Measurements from ENCODE around the gene ORMDL1. TPM values are rescaled to one million over a fixed set of nuclear protein-coding genes. Genes with fewer than 3 reads are reported as not detected.

ORMDL1 gene
- total and polyA plus RNA-seq, 4 donors: 22.1 to 64.9 (median 34.2) TPM

- 97% methylated on average over 3 of the region's 3 CpGs for WGBS
- no peak overlapping the region for H3K4me3 ChIP-seq (ENCODE audit: low read depth in 1 of 3, low read length in 3 of 3)
- peaks cover 0 to 2% (median 0%) of the 10 kb centered on the region in 4 donors for H3K36me3 ChIP-seq (ENCODE audit: control insufficient read depth in 4 of 4, insufficient read depth in 3 of 4, low read depth in 1 of 4, low read length in 3 of 4)
- no peak for TF ChIP-seq FOXA1 (IDR thresholded peaks at IDR 0.05)
- TF ChIP-seq YY1 (IDR thresholded peaks at IDR 0.05): no peak
- no peaks in the 10 kb centered on the region for H3K9me3 ChIP-seq (ENCODE audit: control insufficient read depth in 4 of 4, low read length in 3 of 4)
- H3K27me3 ChIP-seq (ENCODE audit: control insufficient read depth in 4 of 4, insufficient read depth in 4 of 4, low read length in 3 of 4): no peaks in the 10 kb centered on the region
- H3K4me1 ChIP-seq (ENCODE audit: control insufficient read depth in 4 of 4, insufficient read depth in 4 of 4, low read length in 3 of 4): no peaks in the 10 kb centered on the region
- H3K9ac ChIP-seq (ENCODE audit: low read depth in 1 of 2, low read length in 2 of 2): no peak overlapping the region
- DNase-seq (ENCODE audit: low spot score): no peak
- no peak overlapping the region for H3K27ac ChIP-seq (ENCODE audit: low read depth in 1 of 2, low read length in 2 of 2)
These were observed 40.7 kb upstream of the ORMDL1 start for GRCh38 chr2:189824694-189825396.

- TF ChIP-seq FOXA2 (IDR thresholded peaks at IDR 0.05): no peak
- TF ChIP-seq, protein P1, sequence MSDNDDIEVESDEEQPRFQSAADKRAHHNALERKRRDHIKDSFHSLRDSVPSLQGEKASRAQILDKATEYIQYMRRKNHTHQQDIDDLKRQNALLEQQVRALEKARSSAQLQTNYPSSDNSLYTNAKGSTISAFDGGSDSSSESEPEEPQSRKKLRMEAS (IDR thresholded peaks at IDR 0.05): no peak
- TF ChIP-seq ZBTB33 (IDR thresholded peaks at IDR 0.05): no peak
- TF ChIP-seq FOXA1 (IDR thresholded peaks at IDR 0.05): no peak
- TF ChIP-seq NR2F2 (IDR thresholded peaks at IDR 0.05): no peak
- TF ChIP-seq RAD21 (IDR thresholded peaks at IDR 0.05): no peak
- no peak for TF ChIP-seq HNF4G (IDR thresholded peaks at IDR 0.05)
- TF ChIP-seq YY1 (IDR thresholded peaks at IDR 0.05): no peak
- no peak for TF ChIP-seq SP1 (IDR thresholded peaks at IDR 0.05)
- TF ChIP-seq GABPA (IDR thresholded peaks at IDR 0.05 in 1 of 2, conservative IDR thresholded peaks at IDR 0.05 in 1 of 2): no peak
- no peak for TF ChIP-seq RXRA (IDR thresholded peaks at IDR 0.05)
- no peak for TF ChIP-seq EGR1 (IDR thresholded peaks at IDR 0.05; ENCODE audit: low read depth in 2 of 2)
- no peak for TF ChIP-seq TAF1 (conservative IDR thresholded peaks at IDR 0.05)
- no peak for TF ChIP-seq HNF4A (conservative IDR thresholded peaks at IDR 0.05)
- TF ChIP-seq JUND (IDR thresholded peaks at IDR 0.05): no peak
- Histone ChIP-seq H3K36me3 (ENCODE audit: control insufficient read depth in 4 of 4, insufficient read depth in 3 of 4, low read depth in 1 of 4, low read length in 3 of 4) (peaks cover 0 to 8% (median 3%) of the 10 kb centered on the region in 4 donors), H3K9ac (ENCODE audit: low read depth in 1 of 2, low read length in 2 of 2) (no peak overlapping the region), H3K4me3 (ENCODE audit: low read depth in 1 of 3, low read length in 3 of 3) (no peak overlapping the region), H3K27me3 (ENCODE audit: control insufficient read depth in 4 of 4, insufficient read depth in 4 of 4, low read length in 3 of 4) (no peaks in the 10 kb centered on the region), H3K9me3 (ENCODE audit: control insufficient read depth in 4 of 4, low read length in 3 of 4) (no peaks in the 10 kb centered on the region), H3K27ac (ENCODE audit: low read depth in 1 of 2, low read length in 2 of 2) (no peak overlapping the region), H3K4me1 (ENCODE audit: control insufficient read depth in 4 of 4, insufficient read depth in 4 of 4, low read length in 3 of 4) (no peaks in the 10 kb centered on the region)
- no peak for DNase-seq (ENCODE audit: low spot score)
- 98% methylated on average over 33 of the region's 33 CpGs for WGBS
These were observed 38.0 kb upstream of the ORMDL1 start for GRCh38 chr2:189821953-189822748.

GRCh38 chr2:189819297-189819704 is 35.2 kb upstream of the ORMDL1 start:
- no peak overlapping the region for H3K4me3 ChIP-seq (ENCODE audit: low read depth in 1 of 3, low read length in 3 of 3)
- 94% methylated on average over 1 of the region's 1 CpG for whole genome bisulfite sequencing
- no peaks in the 10 kb centered on the region for H3K27me3 ChIP-seq (ENCODE audit: control insufficient read depth in 4 of 4, insufficient read depth in 4 of 4, low read length in 3 of 4)
- no peak overlapping the region for H3K27ac ChIP-seq (ENCODE audit: low read depth in 1 of 2, low read length in 2 of 2)
- H3K4me1 ChIP-seq (ENCODE audit: control insufficient read depth in 4 of 4, insufficient read depth in 4 of 4, low read length in 3 of 4): no peaks in the 10 kb centered on the region
- no peak for DNase-seq (ENCODE audit: low spot score)
- peaks cover 0 to 8% (median 3%) of the 10 kb centered on the region in 4 donors for H3K36me3 ChIP-seq (ENCODE audit: control insufficient read depth in 4 of 4, insufficient read depth in 3 of 4, low read depth in 1 of 4, low read length in 3 of 4)
- no peaks in the 10 kb centered on the region for H3K9me3 ChIP-seq (ENCODE audit: control insufficient read depth in 4 of 4, low read length in 3 of 4)
- H3K9ac ChIP-seq (ENCODE audit: low read depth in 1 of 2, low read length in 2 of 2): no peak overlapping the region
- TF ChIP-seq NR2F2 (IDR thresholded peaks at IDR 0.05) (no peak), FOXA1 (IDR thresholded peaks at IDR 0.05) (no peak), JUND (IDR thresholded peaks at IDR 0.05) (no peak)
